HUES48 (cell line): ENCODE measurements around the gene EML6.
"Not testable (repeated sequence)": the region's sequence is repeated elsewhere in the genome, so short reads cannot be mapped to it uniquely, and the experiment has no call there.

Experiments used
- H3K27ac ChIP-seq: one replicate; pipeline ENCODE4 v1.7.0; 2013; ENCODE audit warnings: low read depth, low read length, inconsistent platforms
- H3K27me3 ChIP-seq: 2 replicates; pipeline ENCODE4 v1.6.1; 2013; ENCODE audit warnings: mild to moderate bottlenecking, low read length; ENCODE audit not compliant: control insufficient read depth, insufficient read depth
- H3K36me3 ChIP-seq: 2 replicates; pipeline ENCODE4 v1.6.1; 2013; ENCODE audit warnings: low read length; ENCODE audit not compliant: control insufficient read depth, insufficient read depth
- H3K4me1 ChIP-seq: 2 replicates; pipeline ENCODE4 v1.6.1; 2013; ENCODE audit warnings: mild to moderate bottlenecking, low read length; ENCODE audit not compliant: control insufficient read depth, insufficient read depth
- H3K4me3 ChIP-seq: 2 replicates; pipeline ENCODE4 v1.5.1; 2013; ENCODE audit warnings: mild to moderate bottlenecking, low read depth, low read length
- H3K9ac ChIP-seq: 2 replicates; pipeline ENCODE4 v1.6.1; 2013; ENCODE audit warnings: mild to moderate bottlenecking, low read depth, low read length, moderate library complexity
- H3K9me3 ChIP-seq: 2 replicates; pipeline ENCODE4 v1.6.1; 2013; ENCODE audit warnings: low read length; ENCODE audit not compliant: control insufficient read depth, insufficient read depth

The EML6 gene

DNA sequence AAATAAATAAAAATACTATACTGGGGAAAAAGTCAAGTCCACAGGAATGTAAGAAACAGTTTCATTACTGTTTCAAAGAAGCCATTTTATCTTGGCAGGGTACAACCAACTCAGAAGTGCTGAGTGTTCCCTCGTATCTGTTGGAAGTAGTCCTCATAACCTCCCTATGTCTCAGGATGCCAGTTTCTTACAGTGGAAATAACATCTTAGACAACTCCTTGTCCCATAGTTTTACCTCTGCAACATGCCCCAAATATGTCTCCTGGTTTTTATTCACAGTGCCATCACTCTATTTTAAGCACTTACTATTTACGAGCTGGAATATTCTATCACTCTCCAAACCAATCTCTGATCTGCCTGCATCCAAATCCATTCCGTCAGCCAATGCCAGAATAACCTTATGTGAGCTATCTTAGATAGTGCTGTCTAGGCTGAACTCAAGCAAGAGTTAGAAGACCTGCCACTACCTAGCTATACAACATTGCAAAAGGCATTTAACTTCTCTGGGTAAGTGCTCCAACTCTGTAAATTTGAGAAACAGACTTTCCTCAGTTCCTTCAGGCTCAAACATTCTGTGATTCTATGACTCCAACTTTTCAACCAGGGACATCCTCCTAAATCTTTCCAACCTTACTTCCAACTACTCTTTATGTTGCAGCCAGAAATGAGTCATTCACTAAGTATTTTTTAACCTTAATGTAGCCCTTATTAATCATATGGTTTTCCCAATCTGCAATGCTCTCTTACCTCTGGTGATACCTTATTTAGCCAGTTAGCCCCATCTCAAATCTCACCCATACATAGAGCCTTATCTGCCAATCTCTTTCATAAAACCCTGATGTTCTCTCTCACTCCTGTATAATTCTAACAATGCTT lies 260.1 kb downstream of the EML6 start:
- Histone ChIP-seq H3K36me3 (peaks cover 70% of the 10 kb centered on the region), H3K9me3 (no peaks in the 10 kb centered on the region), H3K4me1 (peaks cover 9% of the 10 kb centered on the region), H3K27me3 (no peaks in the 10 kb centered on the region), H3K9ac (no peak overlapping the region), H3K4me3 (no peak overlapping the region), H3K27ac (no peak overlapping the region)

DNA sequence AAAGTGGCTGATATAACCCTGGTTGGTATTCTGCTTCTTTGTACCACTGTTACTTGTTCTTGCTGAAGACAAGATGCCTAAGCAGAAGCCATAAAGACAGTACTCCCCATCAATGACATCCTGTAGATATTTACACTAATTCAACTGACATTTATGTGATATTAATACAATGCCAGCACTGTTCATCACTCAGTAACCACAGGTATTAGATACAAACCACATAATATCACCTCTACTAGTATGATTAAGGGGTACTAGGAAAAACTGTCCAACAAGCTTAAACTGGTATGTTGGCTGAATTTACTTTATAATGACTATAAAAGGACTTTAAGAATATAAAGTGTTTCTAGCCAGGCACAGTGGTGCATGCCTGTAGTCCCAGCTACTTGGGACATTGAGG lies 261.0 kb downstream of the EML6 start:
- no peak overlapping the region for H3K27ac ChIP-seq
- no peak overlapping the region for H3K9ac ChIP-seq
- peaks cover 66% of the 10 kb centered on the region for H3K36me3 ChIP-seq
- H3K9me3 ChIP-seq, result no peaks in the 10 kb centered on the region
- H3K4me1 ChIP-seq, result peaks cover 14% of the 10 kb centered on the region
- no peak overlapping the region for H3K4me3 ChIP-seq
- H3K27me3 ChIP-seq, result no peaks in the 10 kb centered on the region

DNA sequence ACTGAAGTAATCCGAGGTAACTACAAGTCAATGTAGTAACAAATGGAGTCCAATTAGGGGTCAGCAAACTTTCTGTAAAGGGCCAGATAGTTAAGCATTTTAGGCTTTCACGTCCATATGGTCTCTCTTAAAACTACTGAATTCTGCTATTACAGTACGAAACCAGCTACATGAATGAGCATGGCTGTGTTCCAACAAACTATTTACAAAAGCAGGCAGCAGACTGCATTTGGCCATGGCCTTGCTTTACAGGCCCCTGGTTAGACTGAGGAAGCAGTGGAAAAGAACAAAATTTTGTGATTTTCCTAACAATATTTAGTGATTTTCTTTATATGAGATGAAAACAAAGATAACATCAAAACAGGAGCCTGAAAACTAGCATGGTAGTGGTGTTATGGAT lies 262.8 kb downstream of the EML6 start:
- Histone ChIP-seq H3K27ac (no peak overlapping the region), H3K4me3 (no peak overlapping the region), H3K4me1 (peaks cover 13% of the 10 kb centered on the region; the same call in 1 of the 2 replicates), H3K36me3 (peaks cover 52% of the 10 kb centered on the region), H3K9ac (no peak overlapping the region), H3K27me3 (no peaks in the 10 kb centered on the region), H3K9me3 (no peaks in the 10 kb centered on the region)

DNA sequence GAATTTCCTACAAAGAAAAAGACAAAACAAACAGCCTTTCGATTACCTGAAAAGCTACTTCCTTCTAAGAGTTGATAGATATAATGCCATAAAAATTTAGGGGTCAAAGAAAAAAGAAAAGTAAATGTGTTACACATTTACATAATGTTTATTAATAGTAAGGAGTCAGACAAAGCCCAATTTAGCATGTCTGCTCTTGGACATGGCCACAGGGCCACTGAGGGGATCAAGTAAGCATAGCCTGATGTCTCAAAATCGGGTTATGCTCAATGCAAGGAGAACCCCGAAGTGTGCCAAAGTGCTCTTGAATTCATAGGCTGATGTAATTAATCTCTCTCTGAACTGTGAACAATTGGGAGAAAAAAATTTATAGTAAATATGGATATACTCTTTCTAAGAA lies 265.1 kb downstream of the EML6 start:
- H3K4me3 ChIP-seq, result no peak overlapping the region
- H3K9me3 ChIP-seq, result no peaks in the 10 kb centered on the region
- H3K4me1 ChIP-seq, result peaks cover 13% of the 10 kb centered on the region; the same call in 1 of the 2 replicates
- H3K27ac ChIP-seq, result no peak overlapping the region
- H3K36me3 ChIP-seq, result peaks cover 33% of the 10 kb centered on the region
- no peaks in the 10 kb centered on the region for H3K27me3 ChIP-seq
- H3K9ac ChIP-seq, result no peak overlapping the region

DNA sequence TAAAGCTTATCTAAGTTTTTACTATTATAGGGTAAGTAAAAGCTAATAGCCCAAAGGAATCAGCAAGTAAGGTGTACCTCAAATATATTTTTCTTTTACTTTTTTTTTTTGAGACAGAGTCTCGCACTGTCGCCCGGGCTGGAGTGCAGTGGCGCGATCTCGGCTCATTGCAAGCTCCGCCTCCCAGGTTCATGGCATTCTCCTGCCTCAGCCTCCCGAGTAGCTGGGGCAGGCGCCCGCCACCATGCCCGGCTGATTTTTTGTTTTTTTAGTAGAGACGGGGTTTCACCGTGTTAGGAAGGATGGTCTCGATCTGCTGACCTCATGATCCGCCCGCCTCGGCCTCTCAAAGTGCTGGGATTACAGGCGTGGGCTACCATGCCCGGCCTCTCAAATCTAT lies 267.2 kb downstream of the EML6 start:
- H3K9me3 ChIP-seq, H3K9ac ChIP-seq, H3K27ac ChIP-seq, H3K27me3 ChIP-seq, H3K4me3 ChIP-seq: not testable (repeated sequence)
- H3K36me3 ChIP-seq, result peaks cover 20% of the 10 kb centered on the region
- H3K4me1 ChIP-seq, result peaks cover 13% of the 10 kb centered on the region; the same call in 1 of the 2 replicates

DNA sequence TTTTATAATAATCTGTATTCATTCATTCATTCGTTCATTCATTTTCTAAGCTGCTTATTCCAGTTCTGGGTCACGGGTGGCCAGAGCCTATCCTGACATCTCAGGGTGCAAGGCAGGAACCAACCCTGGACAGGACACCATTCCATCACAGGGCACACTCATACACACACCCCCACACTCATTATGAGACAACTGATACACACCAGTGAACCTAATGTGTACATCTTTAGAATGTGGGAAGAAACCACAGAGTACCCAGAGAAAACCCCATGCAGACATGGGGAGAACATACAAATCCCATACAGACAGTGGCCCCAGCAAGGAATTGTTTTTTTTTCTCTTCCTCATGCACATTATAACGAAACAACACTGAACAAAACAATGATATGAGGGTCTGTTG lies 272.1 kb downstream of the EML6 start:
- Histone ChIP-seq H3K27ac (no peak overlapping the region), H3K27me3 (no peaks in the 10 kb centered on the region), H3K9me3 (no peaks in the 10 kb centered on the region), H3K4me3 (no peak overlapping the region), H3K4me1 (peaks cover 15% of the 10 kb centered on the region), H3K36me3 (no peaks in the 10 kb centered on the region), H3K9ac (no peak overlapping the region)

DNA sequence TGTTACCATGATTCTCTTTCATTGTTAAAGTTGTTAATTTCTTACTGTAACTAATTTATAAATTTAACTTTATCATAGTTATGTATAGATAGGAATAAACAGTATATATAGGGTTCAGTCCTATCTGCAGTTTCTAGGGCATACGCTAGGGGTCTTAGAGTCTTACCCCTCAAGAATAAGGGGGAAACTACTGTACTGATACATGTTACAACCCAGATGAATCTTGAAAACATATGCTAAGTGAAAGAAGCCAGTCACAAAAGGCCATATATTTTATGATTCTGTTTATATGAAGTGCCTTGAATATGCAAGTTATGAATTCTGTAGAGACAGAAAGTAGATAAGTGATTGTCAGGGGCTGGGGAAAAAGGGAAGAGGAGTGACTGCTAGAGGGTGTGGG lies 274.4 kb downstream of the EML6 start:
- H3K4me3 ChIP-seq, result no peak overlapping the region
- no peak overlapping the region for H3K27ac ChIP-seq
- no peaks in the 10 kb centered on the region for H3K36me3 ChIP-seq
- no peak overlapping the region for H3K9ac ChIP-seq
- peaks cover 25% of the 10 kb centered on the region for H3K4me1 ChIP-seq
- H3K27me3 ChIP-seq, result no peaks in the 10 kb centered on the region
- no peaks in the 10 kb centered on the region for H3K9me3 ChIP-seq

DNA sequence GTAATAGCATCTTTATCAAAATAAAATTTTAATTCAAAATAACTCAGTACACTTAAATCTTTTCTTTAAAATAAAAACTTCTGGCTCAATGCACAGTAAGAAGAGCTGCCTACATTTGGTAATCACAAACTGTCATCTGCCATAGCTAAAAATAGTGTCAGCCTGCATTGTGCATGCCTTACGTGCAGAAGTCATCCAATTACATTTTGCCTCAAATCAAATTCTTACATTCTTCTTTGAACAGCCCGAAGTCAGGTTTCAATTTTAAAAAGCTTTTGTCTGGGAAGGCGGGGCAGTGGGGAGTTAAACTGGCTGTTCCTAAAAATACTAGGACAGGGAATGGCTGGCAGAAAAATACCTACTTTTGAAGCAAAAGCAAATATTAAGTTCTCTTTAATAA lies 275.7 kb downstream of the EML6 start:
- Histone ChIP-seq H3K9me3 (no peaks in the 10 kb centered on the region), H3K36me3 (no peaks in the 10 kb centered on the region), H3K27me3 (no peaks in the 10 kb centered on the region), H3K4me3 (no peak overlapping the region), H3K4me1 (peaks cover 25% of the 10 kb centered on the region), H3K27ac (no peak overlapping the region), H3K9ac (no peak overlapping the region)

DNA sequence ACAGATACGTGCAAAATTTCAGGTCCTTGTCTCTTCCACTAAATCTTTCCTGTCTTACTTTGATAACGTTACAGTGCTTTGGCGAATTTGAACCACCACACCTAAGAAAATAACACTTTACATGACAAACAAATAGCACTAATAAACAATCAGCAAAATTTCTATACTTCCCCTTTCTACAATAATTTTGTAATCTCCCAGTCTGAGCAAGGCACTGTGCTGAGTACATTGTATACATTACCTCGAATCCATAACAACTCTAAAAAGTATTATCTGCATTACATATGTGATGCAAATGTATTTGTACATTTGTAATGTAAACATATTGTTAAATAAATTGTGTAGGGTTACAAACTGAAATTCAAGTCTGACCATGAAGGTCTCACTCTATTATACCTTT lies 276.9 kb downstream of the EML6 start:
- H3K4me3 ChIP-seq, result no peak overlapping the region
- H3K9ac ChIP-seq, result no peak overlapping the region
- H3K36me3 ChIP-seq, result no peaks in the 10 kb centered on the region
- H3K9me3 ChIP-seq, result no peaks in the 10 kb centered on the region
- peaks cover 31% of the 10 kb centered on the region for H3K4me1 ChIP-seq
- H3K27ac ChIP-seq, result no peak overlapping the region
- no peaks in the 10 kb centered on the region for H3K27me3 ChIP-seq

DNA sequence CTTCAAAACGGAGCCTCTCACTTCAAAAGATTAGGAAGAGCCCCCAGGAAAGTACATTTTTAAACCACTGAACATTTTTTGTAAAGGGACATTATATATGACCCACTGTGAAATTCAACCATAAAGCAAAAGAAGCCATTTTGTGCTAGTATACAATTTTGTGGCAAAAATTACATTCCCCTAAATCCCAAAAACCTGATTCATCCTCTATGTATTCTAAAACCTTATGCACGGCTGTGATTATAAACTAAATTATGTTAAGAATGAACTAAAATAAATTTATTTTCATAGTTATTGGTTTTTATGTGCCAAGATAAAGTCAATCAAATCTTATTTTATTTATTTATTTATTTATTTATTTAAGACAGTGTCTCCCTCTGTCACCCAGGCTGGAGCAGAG lies 278.3 kb downstream of the EML6 start:
- H3K9me3 ChIP-seq, result no peaks in the 10 kb centered on the region
- no peaks in the 10 kb centered on the region for H3K36me3 ChIP-seq
- H3K4me3 ChIP-seq, result no peak overlapping the region
- H3K27ac ChIP-seq, result no peak overlapping the region
- no peaks in the 10 kb centered on the region for H3K27me3 ChIP-seq
- H3K4me1 ChIP-seq, result peaks cover 38% of the 10 kb centered on the region
- H3K9ac ChIP-seq, result no peak overlapping the region

DNA sequence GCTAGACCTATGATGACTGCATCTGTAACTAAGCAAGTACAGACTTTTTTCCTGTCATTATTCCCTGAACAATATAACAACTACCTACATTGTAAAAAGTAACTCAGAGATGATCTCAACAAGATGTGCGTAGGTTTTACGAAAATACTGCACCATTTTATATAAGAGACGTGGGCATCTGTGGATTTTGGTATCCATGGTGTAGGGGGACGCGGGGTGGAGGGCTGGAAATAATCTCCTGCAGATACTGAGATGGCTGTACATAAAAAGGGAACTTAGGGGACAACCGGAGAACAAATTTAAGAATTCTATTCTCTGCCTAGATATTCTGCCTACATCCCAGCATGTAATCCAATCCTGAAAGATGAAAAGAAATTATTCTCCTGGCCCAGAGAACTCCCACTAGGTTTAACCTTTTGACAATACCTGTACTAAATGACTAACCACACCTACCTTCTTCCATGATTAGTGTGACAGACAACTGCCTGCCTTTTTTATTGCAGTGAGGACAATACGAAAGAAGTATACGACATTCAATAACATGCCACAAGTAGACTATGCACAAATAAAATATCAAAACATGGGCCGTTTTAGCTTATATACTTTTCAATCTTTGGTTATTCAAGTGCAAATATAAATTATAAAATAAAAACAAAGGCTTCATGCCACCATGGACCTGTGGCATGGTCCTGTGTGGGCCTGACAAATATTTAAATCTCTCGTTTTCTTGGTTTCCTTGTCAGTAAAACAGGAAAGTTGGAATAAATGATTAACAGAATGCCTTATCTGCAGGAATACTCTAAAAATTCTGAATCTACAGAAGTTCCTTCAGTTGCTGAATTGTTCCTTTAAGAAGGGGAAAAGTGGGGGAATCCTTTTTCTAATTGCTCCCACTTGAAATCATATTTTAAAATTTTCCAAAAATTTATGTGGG lies 280.5 kb downstream of the EML6 start:
- Histone ChIP-seq H3K4me3 (no peak overlapping the region), H3K27ac (no peak overlapping the region), H3K27me3 (no peaks in the 10 kb centered on the region), H3K9ac (no peak overlapping the region), H3K36me3 (no peaks in the 10 kb centered on the region), H3K4me1 (peaks cover 56% of the 10 kb centered on the region), H3K9me3 (no peaks in the 10 kb centered on the region)
